Ovary (tissue), 9 donors: ENCODE data around the gene L2HGDH. TPM values are rescaled to one million over a fixed set of nuclear protein-coding genes. Genes with fewer than 3 reads are reported as not detected.

Experiments
- DNase-seq, 5 donors: peaks; one replicate each; pipeline ENCODE4 v3.0.0-alpha.2; 2019 to 2020
- H3K27ac ChIP-seq, 2 donors: fragments of 200-600 bp; one replicate each; pipeline versions ENCODE4 v1.5.1 to v1.8.0; 2019 to 2022
- H3K27me3 ChIP-seq: fragments of 200-600 bp; one replicate; pipeline ENCODE4 v1.8.0; 2022
- H3K36me3 ChIP-seq: fragments of 200-600 bp; sonication (generic); one replicate; pipeline ENCODE4 v1.5.1; 2019
- H3K4me1 ChIP-seq: one replicate; pipeline ENCODE4 v1.8.1; 2013; ENCODE audit warnings: mild to moderate bottlenecking, moderate library complexity; ENCODE audit not compliant: insufficient read depth
- H3K4me3 ChIP-seq: fragments of 200-600 bp; sonication (generic); one replicate; pipeline ENCODE4 v1.5.1; 2017
- H3K9me3 ChIP-seq, 2 donors: fragments of 200-600 bp in 1 of 2; sonication (generic) in 1 of 2; one replicate each; pipeline versions ENCODE4 v1.5.1 to v1.8.1; 2013 to 2019; ENCODE audit warnings: mild to moderate bottlenecking in 1 of 2, moderate library complexity in 1 of 2
- CTCF ChIP-seq, 3 donors: fragments of 450-650 bp in 2 of 3; fragments of 200-600 bp in 1 of 3; IDR thresholded peaks; one replicate each; pipeline versions ENCODE4 v1.5.1 to v1.8.0; 2016 to 2022; ENCODE audit warnings: antibody characterized with exemption in 3 of 3, mild to moderate bottlenecking in 1 of 3
- EP300 ChIP-seq: sonication (generic); formaldehyde crosslinking; IDR thresholded peaks from one replicate; pipeline ENCODE4 v1.6.1; 2017; ENCODE audit warnings: antibody characterized with exemption
- POLR2A ChIP-seq: fragments of 450-650 bp; IDR thresholded peaks from one replicate; pipeline ENCODE4 v1.6.1; 2017; ENCODE audit warnings: antibody characterized with exemption, mild to moderate bottlenecking, moderate library complexity
- WGBS, 3 donors: extraction: QIAGEN DNeasy Blood & Tissue Kit in 1 of 3; methylation state at CpG; one replicate each; pipeline versions ENCODE4 v1.1.5 to v1.1.7; 2013 to 2017; 5-methylcytosine and 5-hydroxymethylcytosine counted together
- intact Hi-C, 4 donors: fragments of 100-400 bp; cut with DNase I; formaldehyde crosslinking; loops; one replicate each; pipeline versions ENCODE4 v1.11.0 to v1.15.1; 2022 to 2023
- polyA plus RNA-seq, 2 donors: library from polyadenylated mRNA; stranded (reverse); fragments of 200-250 nt in 1 of 2; fragments of 350-450 nt in 1 of 2; fragmentation: Illumina TruSeq in 1 of 2; extraction: RNeasy Lipid Tissue Mini Kit (QIAGEN cat#74804) in 1 of 2; gene quantifications; one replicate each; pipeline ENCODE4 v1.2.3, GENCODE V29; 2013 to 2014
- total RNA-seq, 7 donors: library from RNA; depleted of rRNA in 2 of 7; stranded (reverse); fragments of >200 nt in 2 of 7; fragmentation: NEBNext Ultra II Directional in 3 of 7; extraction: Animal tissue kit (Norgen Biotek cat#: 25700) in 3 of 7; gene quantifications; one replicate each; pipeline versions ENCODE4 v1.1.0 to v1.2.4, GENCODE V29; 2016 to 2023
- donor health status: DM: no; HTN: no; CAD: no; lungs with moderate emphysema.
- donor health status: DM: no; HTN: no; CAD: no.
- donor health status: Bipolar disorder and iron deficiency.
- donor health status: DM: yes; HTN: yes; CAD: no.
- donor health status: DM: no; HTN: no; CAD: no.
- donor health status: DM: yes; HTN: yes; CAD: no.

Gene L2HGDH
- total and polyA plus RNA-seq, 9 donors, result 2.3 to 5.9 (median 4.8) TPM

- Histone ChIP-seq H3K36me3 (no peaks in the 10 kb centered on the region), H3K4me1 (peaks cover 22% of the 10 kb centered on the region), H3K4me3 (no peak overlapping the region), H3K9me3 (no peaks in the 10 kb centered on the region), H3K27me3 (no peaks in the 10 kb centered on the region), H3K27ac (peak overlapping the region in 1 of 2 donors; percentile 12)
- no peak for DNase-seq
- intact Hi-C loops, result loop anchor here in 1 of 4 donors (10.0 kb wide), 1 partner anchor 47 kb away; the partner anchor contains the start of gene CDKL1
- WGBS, 3 donors, result 0 to 40% (median 0%) methylated on average over 1 of the region's 1 CpG
- TF ChIP-seq EP300 (no peak), POLR2A (no peak), CTCF (IDR thresholded peaks at IDR 0.05) (no peak)
Observed at GRCh38 chr14:50347521-50347920, 35.5 kb upstream of the L2HGDH start.

- TF ChIP-seq POLR2A (no peak), CTCF (IDR thresholded peaks at IDR 0.05) (no peak), EP300 (no peak)
- Histone ChIP-seq H3K36me3 (no peaks in the 10 kb centered on the region), H3K27ac (no peak overlapping the region), H3K9me3 (no peaks in the 10 kb centered on the region), H3K27me3 (no peaks in the 10 kb centered on the region), H3K4me1 (peaks cover 26% of the 10 kb centered on the region), H3K4me3 (no peak overlapping the region)
- intact Hi-C loops, result loop anchor here in 1 of 4 donors (10.0 kb wide), 1 partner anchor 49 kb away; the partner anchor contains the start of gene CDKL1
- no peak for DNase-seq
- WGBS, 3 donors, result 36 to 41% (median 40%) methylated on average over 6 of the region's 6 CpGs
Observed at GRCh38 chr14:50345846-50346422, 33.9 kb upstream of the L2HGDH start.

GRCh38 chr14:50344876-50345563 is 33.0 kb upstream of the L2HGDH start:
- Histone ChIP-seq H3K4me1 (peaks cover 27% of the 10 kb centered on the region), H3K27ac (peak overlapping the region in 1 of 2 donors; percentile 20), H3K36me3 (no peaks in the 10 kb centered on the region), H3K9me3 (no peaks in the 10 kb centered on the region), H3K4me3 (no peak overlapping the region), H3K27me3 (no peaks in the 10 kb centered on the region)
- intact Hi-C loops, result loop anchor here in 2 of 4 donors (5.0 to 10.0 kb wide), 3 partner anchors 50 to 322 kb away; partner anchors contain the start of genes CDKL1 (in 1 of the 2), MAP4K5 (in 1 of the 2) and SAV1 (in 1 of the 2)
- 8 to 23% (median 10%) methylated on average over 4 of the region's 4 CpGs for WGBS, 3 donors
- no peak for TF ChIP-seq POLR2A
- TF ChIP-seq CTCF (IDR thresholded peaks at IDR 0.05), result no peak
- no peak for TF ChIP-seq EP300
- DNase-seq, result no peak

GRCh38 chr14:50344116-50344775 is 32.2 kb upstream of the L2HGDH start:
- H3K9me3 ChIP-seq, result no peaks in the 10 kb centered on the region
- 90 to 94% (median 93%) methylated on average over 7 of the region's 7 CpGs for whole genome bisulfite sequencing, 3 donors
- TF ChIP-seq CTCF (IDR thresholded peaks at IDR 0.05), result no peak
- TF ChIP-seq EP300, result no peak
- no peak for TF ChIP-seq POLR2A
- no peaks in the 10 kb centered on the region for H3K36me3 ChIP-seq
- H3K4me1 ChIP-seq, result peaks cover 27% of the 10 kb centered on the region
- intact Hi-C loops, result loop anchor here in 2 of 4 donors (5.0 to 10.0 kb wide), 3 partner anchors 51 to 323 kb away; partner anchors contain the start of genes CDKL1 (in 1 of the 2), MAP4K5 (in 1 of the 2) and SAV1 (in 1 of the 2)
- no peak for DNase-seq
- H3K4me3 ChIP-seq, result no peak overlapping the region
- no peaks in the 10 kb centered on the region for H3K27me3 ChIP-seq
- H3K27ac ChIP-seq, result peak overlapping the region in 1 of 2 donors; percentile 20
